Natural killer cell (primary cell): ENCODE results near the gene ITGA5. TPM values are rescaled to one million over a fixed set of nuclear protein-coding genes. Genes with fewer than 3 reads are reported as not detected.

Experiments used
- ATAC-seq, 3 donors: fragments of 150-1000 bp in 2 of 3; fragments of 200-7000 bp in 1 of 3; cut with Tn5 transposase; 1 replicate in 1 of 3; 2 replicates in 2 of 3; pipeline ENCODE4 v1.10.0; 2021; ENCODE audit warnings: mild to moderate bottlenecking in 2 of 3, moderate library complexity in 2 of 3
- DNase-seq, 2 donors: peaks; one replicate each; pipeline versions ENCODE4 v3.0.0 to v3.0.0-alpha.2; 2013 to 2021; ENCODE audit warnings: mixed read lengths in 1 of 2
- H3K27ac ChIP-seq: one replicate; pipeline ENCODE4 v1.5.1; 2013; ENCODE audit warnings: mild to moderate bottlenecking, low read length
- H3K27me3 ChIP-seq: one replicate; pipeline ENCODE4 v1.6.1; 2013; ENCODE audit warnings: low read length; ENCODE audit not compliant: control insufficient read depth, insufficient read depth
- H3K36me3 ChIP-seq: one replicate; pipeline ENCODE4 v1.6.1; 2013; ENCODE audit warnings: low read length; ENCODE audit not compliant: control insufficient read depth, insufficient read depth
- H3K4me1 ChIP-seq: one replicate; pipeline ENCODE4 v1.6.1; 2013; ENCODE audit warnings: low read length; ENCODE audit not compliant: control insufficient read depth, insufficient read depth
- H3K4me3 ChIP-seq: one replicate; pipeline ENCODE4 v1.5.1; 2013; ENCODE audit warnings: low read length
- H3K9me3 ChIP-seq: one replicate; pipeline ENCODE4 v1.6.1; 2013; ENCODE audit warnings: low read length; ENCODE audit not compliant: control insufficient read depth, insufficient read depth
- H3K27ac Mint-ChIP-seq, 2 donors: one replicate each; pipeline ENCODE4 v1.8.0; 2022; ENCODE audit warnings: mild to moderate bottlenecking in 2 of 2, mixed read lengths in 2 of 2, moderate library complexity in 1 of 2
- H3K27me3 Mint-ChIP-seq, 2 donors: one replicate each; pipeline ENCODE4 v1.8.0; 2022; ENCODE audit warnings: low read depth in 2 of 2, mixed read lengths in 2 of 2
- H3K36me3 Mint-ChIP-seq: one replicate; pipeline ENCODE4 v1.8.0; 2022; ENCODE audit warnings: mixed read lengths
- H3K4me1 Mint-ChIP-seq, 2 donors: one replicate each; pipeline ENCODE4 v1.8.0; 2022; ENCODE audit warnings: mixed read lengths in 2 of 2
- H3K4me3 Mint-ChIP-seq: one replicate; pipeline ENCODE4 v1.8.0; 2022; ENCODE audit warnings: mild to moderate bottlenecking, moderate library complexity, mixed read lengths
- H3K9me3 Mint-ChIP-seq, 2 donors: one replicate each; pipeline ENCODE4 v1.8.0; 2022; ENCODE audit warnings: mixed read lengths in 2 of 2
- CTCF ChIP-seq: fragments of 200-600 bp; IDR thresholded peaks from one replicate; pipeline ENCODE4 v1.8.0; 2022; ENCODE audit warnings: antibody characterized with exemption
- WGBS: methylation state at CpG from one replicate; pipeline ENCODE4 v1.1.7; 2013; ENCODE audit warnings: missing lambda C conversion rate; ENCODE audit not compliant: insufficient coverage; 5-methylcytosine and 5-hydroxymethylcytosine counted together
- intact Hi-C: fragments of 100-400 bp; cut with micrococcal nuclease; formaldehyde crosslinking; loops from one replicate; pipeline ENCODE4 v1.14.2; 2022
- total RNA-seq, 4 donors: library from RNA; stranded (reverse); fragments of 120-200 nt in 1 of 4; gene quantifications; one replicate each; pipeline versions ENCODE4 v1.2.3 to v1.2.4, GENCODE V29; 2013 to 2022

Gene ITGA5
- 100 to 1,000 TPM; 177 to 232 (median 207) TPM for total RNA-seq
- total RNA-seq (2013): 99.2 TPM

- H3K4me3 Mint-ChIP-seq: peak within 1 kb of the TSS; percentile 96
- H3K36me3 Mint-ChIP-seq: no peaks in the 10 kb centered on the region
- peaks cover 46 to 77% of the 10 kb centered on the region in 2 donors for H3K4me1 Mint-ChIP-seq
- intact Hi-C loops: loop anchor here (2.0 kb wide), 1 partner anchor 14 kb away; no protein-coding TSS in a partner anchor
- no peaks in the 10 kb centered on the region for H3K27me3 Mint-ChIP-seq
- TF ChIP-seq CTCF: no peak
- ATAC-seq (peak; percentile 41 to 57 (median 51)), DNase-seq (peak; percentile 52 to 71)
- 5% methylated on average over 40 of the region's 46 CpGs for WGBS
- peak within 1 kb of the TSS; percentile 96 for H3K27ac ChIP-seq
- H3K27me3 ChIP-seq: no peaks in the 10 kb centered on the region
- peaks cover 58% of the 10 kb centered on the region for H3K4me1 ChIP-seq
- no peaks in the 10 kb centered on the region for H3K9me3 Mint-ChIP-seq
- no peaks in the 10 kb centered on the region for H3K9me3 ChIP-seq
- H3K27ac Mint-ChIP-seq: peak within 1 kb of the TSS; percentile 87 to 91
- peak within 1 kb of the TSS; percentile 81 for H3K4me3 ChIP-seq
- no peaks in the 10 kb centered on the region for H3K36me3 ChIP-seq
Observed at GRCh38 chr12:54419088-54419887, at the start of gene ITGA5. TSS of gene ITGA5 (minus strand) at chr12:54419266. CDS start at chr12:54419198, 68 bp downstream.

GRCh38 chr12:54465857-54466523 is 46.9 kb upstream of the ITGA5 start:
- Histone ChIP-seq H3K27me3 (peaks cover 8% of the 10 kb centered on the region), H3K36me3 (no peaks in the 10 kb centered on the region), H3K27ac (no peak overlapping the region), H3K4me3 (no peak overlapping the region), H3K9me3 (no peaks in the 10 kb centered on the region), H3K4me1 (no peaks in the 10 kb centered on the region)
- Mint-ChIP-seq H3K27me3 (peaks cover 14 to 31% of the 10 kb centered on the region in 2 donors), H3K27ac (no peak overlapping the region), H3K4me1 (no peaks in the 10 kb centered on the region), H3K4me3 (no peak overlapping the region), H3K36me3 (no peaks in the 10 kb centered on the region), H3K9me3 (no peaks in the 10 kb centered on the region)
- 80% methylated on average over 1 of the region's 1 CpG for WGBS
- DNase-seq (no peak), ATAC-seq (no peak)
- intact Hi-C loops: no loop called here
- no peak for TF ChIP-seq CTCF

- Histone ChIP-seq H3K36me3 (no peaks in the 10 kb centered on the region), H3K4me3 (no peak overlapping the region), H3K27ac (no peak overlapping the region), H3K9me3 (no peaks in the 10 kb centered on the region), H3K27me3 (peaks cover 8% of the 10 kb centered on the region), H3K4me1 (no peaks in the 10 kb centered on the region)
- no peaks in the 10 kb centered on the region for H3K9me3 Mint-ChIP-seq
- no peak for TF ChIP-seq CTCF
- no peaks in the 10 kb centered on the region for H3K4me1 Mint-ChIP-seq
- intact Hi-C loops: no loop called here
- no peaks in the 10 kb centered on the region for H3K36me3 Mint-ChIP-seq
- H3K27ac Mint-ChIP-seq: no peak overlapping the region
- ATAC-seq: no peak
- DNase-seq: no peak
- peaks cover 14 to 31% of the 10 kb centered on the region in 2 donors for H3K27me3 Mint-ChIP-seq
- 98% methylated on average over 3 of the region's 3 CpGs for WGBS
- no peak overlapping the region for H3K4me3 Mint-ChIP-seq
Observed at GRCh38 chr12:54463484-54463883, 44.4 kb upstream of the ITGA5 start.
